ENCODE data around the gene DYNLT2. TPM values are rescaled to one million over a fixed set of nuclear protein-coding genes. Genes with fewer than 3 reads are reported as not detected.
"Not testable (repeated sequence)": the region's sequence is repeated elsewhere in the genome, so short reads cannot be mapped to it uniquely, and the experiment has no call there.

Gene DYNLT2
- total RNA-seq, 1 donor from 2014 or later, result 2.9 TPM

GRCh38 chr6:169785566-169785965, 34.2 kb upstream of the DYNLT2 start:
- ATAC-seq (no peak), DNase-seq (ENCODE audit: low spot score) (no peak)
- intact Hi-C loops (cut with DNase I), result no loop called here

DNA sequence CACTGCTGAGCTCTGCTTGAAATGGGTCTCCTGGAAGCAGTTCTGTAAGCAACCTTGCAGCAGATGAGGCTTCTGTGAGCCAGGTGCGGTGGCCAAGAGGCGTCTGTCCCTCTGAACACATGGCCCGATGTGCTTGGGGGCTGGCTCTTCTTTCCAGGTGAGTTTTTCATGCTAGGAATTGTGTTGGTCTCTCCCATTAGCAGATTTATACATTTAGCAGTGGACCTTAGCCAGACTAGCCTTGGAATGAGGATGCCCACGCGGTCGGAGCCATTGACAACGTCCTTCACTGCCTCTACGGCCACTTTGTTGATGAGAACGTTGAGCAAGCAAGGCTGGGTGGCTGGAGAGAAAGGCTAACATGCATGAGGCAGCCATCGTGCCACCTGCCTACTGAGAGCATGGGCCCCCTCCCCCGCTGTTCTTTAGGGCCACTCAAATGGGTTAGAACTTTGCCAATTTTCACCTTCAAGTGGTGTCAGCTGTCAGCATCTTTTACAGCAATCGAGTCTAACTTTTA, 33.5 kb upstream of the DYNLT2 start:
- intact Hi-C loops (cut with DNase I), result no loop called here
- ATAC-seq (no peak), DNase-seq (ENCODE audit: low spot score) (no peak)

DNA sequence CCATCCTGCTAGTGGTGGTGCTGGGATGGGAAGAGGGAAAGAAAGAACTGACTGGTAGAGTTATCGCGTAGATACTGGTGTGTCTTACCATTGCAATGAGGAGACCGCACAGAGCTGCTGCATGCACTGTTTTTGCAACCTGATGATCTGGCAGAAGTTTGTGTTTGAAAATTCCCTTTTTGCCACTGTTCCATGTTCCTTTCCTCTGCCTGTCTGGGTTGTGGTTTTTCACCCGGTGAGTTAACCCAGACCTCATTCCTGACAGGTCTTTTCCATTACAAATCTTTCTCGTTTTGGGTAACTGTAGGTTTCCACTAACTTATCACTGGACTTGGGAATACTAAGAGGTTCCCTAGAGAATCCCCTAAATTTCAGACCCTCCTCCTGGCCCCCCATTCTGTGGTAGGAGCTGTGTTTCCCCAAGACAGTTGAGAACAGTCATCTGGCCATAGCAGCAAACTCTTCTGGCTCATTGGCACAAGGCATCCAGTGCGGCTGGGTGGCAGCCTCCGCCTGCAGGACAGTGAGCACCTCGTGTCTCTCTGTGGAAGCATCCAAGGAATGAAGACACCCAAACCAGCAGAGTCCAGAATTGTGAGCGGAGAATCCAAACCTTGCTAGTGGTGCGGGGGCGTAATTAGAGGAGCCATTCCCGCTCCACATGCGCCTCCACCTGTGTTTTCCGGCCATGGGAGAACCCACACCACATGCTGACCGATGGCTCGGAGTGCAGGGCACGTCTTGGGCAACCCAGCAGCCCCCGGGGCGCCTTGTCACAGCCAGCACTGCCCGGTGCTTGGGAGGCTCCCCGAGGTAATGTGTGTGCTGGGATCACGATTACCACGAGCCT, 32.8 kb upstream of the DYNLT2 start:
- DNase-seq (ENCODE audit: low spot score) (no peak), ATAC-seq (no peak)
- intact Hi-C loops (cut with DNase I), result no loop called here

DNA sequence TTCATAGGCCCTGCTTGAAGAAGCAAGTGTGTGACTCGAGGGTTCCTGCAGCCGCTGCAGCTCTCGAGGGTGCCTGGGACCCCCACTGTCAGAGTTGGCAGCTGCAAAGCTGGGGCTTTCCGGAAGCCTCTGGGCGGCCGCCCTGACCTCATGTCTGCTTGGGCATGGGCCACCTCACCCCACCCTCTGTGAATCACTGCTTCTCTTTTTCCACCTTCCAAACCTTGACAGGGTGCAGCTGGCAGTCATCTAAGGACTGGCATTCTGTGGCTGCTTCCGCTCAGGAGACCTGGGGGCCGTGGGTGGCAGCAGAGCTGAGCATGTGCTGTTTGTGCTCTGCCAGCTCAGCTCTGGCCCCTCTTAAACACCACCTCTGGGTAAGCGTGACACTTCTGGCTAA, 32.0 kb upstream of the DYNLT2 start:
- DNase-seq (ENCODE audit: low spot score) (no peak), ATAC-seq (no peak)
- intact Hi-C loops (cut with DNase I), result no loop called here

GRCh38 chr6:169782966-169783365, 31.6 kb upstream of the DYNLT2 start:
- intact Hi-C loops (cut with DNase I), result no loop called here
- DNase-seq (ENCODE audit: low spot score), result no peak
- ATAC-seq, result no peak

- intact Hi-C loops (cut with DNase I), result no loop called here
- ATAC-seq (no peak), DNase-seq (ENCODE audit: low spot score) (no peak)
Observed at GRCh38 chr6:169780571-169781091, 29.3 kb upstream of the DYNLT2 start.

DNA sequence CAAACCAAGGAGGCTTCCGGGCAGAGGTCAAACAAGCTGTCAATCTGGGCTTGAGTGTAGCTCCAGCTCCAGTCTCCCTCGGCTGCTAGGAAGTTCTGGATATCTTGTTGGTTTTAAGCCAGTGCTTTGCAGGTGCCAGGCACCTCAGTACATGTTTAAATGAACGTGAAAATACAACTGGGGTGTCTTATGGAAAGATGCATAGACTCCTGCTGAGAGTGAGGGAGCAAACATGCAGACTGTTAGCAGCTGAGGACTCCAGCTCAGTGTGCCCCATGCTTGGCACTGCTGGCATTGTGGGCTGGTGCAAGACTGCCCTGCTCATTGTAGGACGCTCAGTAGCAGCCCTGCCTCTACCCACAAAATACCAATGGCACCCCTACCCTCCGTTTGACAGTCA, 28.5 kb upstream of the DYNLT2 start:
- DNase-seq (ENCODE audit: low spot score) (no peak), ATAC-seq (no peak)
- intact Hi-C loops (cut with DNase I), result no loop called here

DNA sequence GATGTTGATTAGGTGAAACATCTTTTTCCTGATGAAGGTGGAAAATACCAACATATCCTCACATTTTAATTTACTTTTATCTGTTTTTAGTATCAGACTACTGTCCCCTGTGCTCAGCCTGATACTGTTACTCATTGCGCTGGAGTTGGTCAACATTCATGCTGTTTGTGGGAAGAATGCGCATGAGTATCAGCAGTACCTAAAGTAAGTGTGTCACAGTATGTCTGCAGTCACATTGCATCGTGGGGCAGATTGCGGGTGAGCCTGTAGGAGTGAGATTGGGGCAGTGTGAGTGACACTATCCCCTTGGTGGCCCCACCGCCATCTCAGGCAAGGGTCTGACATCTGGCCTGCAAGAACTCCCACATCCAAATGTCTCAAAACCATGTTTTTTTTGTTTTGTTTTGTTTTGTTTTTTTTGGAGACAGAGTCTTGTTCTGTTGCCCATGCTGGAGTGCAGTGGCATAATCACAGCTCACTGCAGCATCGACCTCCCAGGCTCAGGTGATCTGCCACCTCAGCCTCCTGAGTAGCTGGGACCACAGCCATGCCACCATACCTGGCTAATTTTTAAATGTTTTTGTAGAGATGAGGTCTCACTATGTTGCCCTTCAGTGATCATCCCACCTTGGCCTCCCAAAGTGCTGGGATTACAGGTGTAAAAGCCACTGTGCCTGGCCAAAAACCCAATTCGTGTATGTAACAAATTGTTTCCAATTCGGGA, 27.9 kb upstream of the DYNLT2 start:
- no peak for ATAC-seq
- intact Hi-C loops (cut with DNase I), result no loop called here
- no peak for DNase-seq (ENCODE audit: low spot score)

DNA sequence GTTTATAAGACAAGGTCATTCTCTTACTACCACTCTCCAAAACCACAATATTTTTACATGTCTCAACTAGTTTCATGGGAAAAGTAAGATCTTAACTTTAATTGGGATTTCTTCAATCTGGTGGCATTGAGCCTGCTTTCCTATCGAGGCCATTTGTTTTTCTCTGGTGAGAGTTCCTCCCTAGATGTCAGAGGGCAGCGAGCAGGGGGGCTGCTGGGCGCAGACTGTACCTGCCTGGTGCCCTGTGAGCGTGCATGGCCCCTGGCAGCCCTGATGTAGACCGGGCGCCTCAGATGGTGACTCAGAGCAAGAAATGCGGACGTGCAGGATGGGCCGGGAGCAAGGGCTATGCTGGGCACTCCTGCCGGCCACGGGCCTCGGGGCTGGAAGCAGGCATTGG, 27.3 kb upstream of the DYNLT2 start:
- no peak for ATAC-seq
- intact Hi-C loops (cut with DNase I), result no loop called here
- no peak for DNase-seq (ENCODE audit: low spot score)

DNA sequence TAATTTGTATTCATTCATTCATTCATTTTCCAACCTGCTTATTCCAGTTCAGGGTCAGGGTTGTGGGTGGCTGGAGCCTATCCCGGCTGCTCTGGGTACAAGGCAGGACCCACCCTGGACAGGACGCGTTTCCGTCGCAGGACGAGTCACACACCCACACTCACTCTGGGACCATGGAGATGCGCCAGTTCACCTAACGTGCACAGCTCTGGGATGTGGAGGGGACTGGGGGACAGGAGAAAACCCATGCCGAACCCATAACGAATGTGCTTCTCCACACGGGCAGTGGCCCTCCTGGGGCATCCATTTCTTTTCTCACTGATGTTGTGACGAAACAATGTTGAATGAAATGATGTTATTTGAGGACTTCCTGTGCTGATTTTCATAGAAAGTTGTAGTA, 26.5 kb upstream of the DYNLT2 start:
- intact Hi-C loops (cut with DNase I), result no loop called here

DNA sequence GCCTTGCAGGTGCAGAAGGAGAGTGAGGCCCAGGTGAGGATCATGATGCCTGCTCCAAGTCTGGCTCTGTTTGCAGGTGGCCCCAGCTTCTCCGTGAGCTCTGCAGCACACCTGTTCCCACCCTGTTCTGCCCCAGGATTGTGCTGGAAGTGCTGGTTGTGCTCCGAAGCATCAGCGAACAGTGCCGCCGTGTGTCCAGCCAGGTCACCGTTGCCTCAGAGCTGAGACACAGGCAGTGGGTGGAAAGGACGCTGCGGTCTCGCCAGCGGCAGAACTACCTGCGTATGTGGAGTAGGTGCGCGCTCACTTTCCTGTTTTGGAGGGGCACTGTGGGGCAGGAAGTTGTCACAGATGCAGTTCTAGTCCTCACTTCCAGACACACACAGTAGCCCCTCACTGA, 25.0 kb upstream of the DYNLT2 start:
- ATAC-seq, result no peak
- intact Hi-C loops (cut with DNase I), result no loop called here
- DNase-seq (ENCODE audit: low spot score), result no peak

More for the DNA sequence above, 26.5 kb upstream of the DYNLT2 start:
- ATAC-seq, result no peak
- no peak for DNase-seq (ENCODE audit: low spot score)

- DNase-seq (ENCODE audit: low spot score), result no peak
- no peak for ATAC-seq
- intact Hi-C loops (cut with DNase I), result no loop called here
Observed at GRCh38 chr6:169775321-169775720, 23.9 kb upstream of the DYNLT2 start.

DNA sequence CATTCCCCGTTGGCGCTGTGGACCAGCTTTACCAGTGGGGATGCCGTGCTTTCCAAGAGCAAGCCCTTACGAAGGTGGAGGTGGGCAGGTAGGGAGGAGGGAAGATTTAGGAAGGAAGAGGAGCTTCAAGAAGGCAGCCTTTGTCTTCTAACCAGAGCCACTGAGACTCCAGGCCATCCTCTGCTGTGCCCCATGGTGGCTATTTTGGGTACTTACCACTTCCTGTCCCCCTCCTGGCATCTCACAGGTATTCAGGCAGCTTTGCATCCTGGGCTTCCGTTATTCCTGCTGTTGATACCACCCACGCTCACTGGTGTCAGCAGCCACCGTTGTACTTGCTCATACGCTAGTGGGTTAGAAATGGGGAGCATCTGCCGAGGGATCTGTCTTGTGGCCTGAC, 23.0 kb upstream of the DYNLT2 start:
- ATAC-seq (no peak), DNase-seq (ENCODE audit: low spot score) (no peak)
- intact Hi-C loops (cut with DNase I), result no loop called here

DNA sequence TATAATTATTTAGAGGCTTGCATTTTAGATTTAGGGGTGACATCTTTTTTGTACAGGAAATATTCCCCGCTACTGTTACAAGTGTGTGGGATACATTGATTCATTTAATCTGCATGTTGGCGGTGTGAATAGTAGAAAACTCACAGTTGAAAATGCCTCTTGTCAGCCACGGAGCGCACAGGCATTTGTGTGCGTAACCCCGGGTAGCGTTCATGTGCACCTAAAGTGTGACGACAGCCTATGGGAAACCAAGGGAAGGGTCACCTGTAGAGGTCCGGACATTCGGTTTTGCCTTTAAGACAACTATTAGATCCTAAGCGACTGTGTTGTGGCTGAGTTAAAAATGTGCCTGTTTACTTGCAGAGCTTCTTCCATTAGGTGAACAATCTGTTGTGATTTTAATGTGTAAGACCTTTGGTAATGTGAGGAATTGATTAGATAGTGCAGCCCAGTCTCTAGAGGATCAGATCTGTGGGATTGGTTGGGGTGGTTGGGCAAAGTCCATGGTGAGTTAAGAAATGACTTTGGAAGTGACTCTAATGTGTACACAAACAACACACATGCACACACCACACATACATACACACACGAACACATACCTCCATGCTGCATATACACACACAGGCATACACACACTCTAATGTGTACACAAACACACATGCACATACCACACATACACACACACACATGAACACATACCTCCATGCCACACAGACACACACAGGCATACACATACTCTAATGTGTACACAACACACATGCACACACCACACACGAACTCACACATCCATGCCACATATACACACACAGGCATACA, 15.8 kb upstream of the DYNLT2 start:
- DNase-seq (ENCODE audit: low spot score) (no peak), ATAC-seq (no peak)
- intact Hi-C loops (cut with DNase I), result no loop called here

- ATAC-seq (no peak), DNase-seq (ENCODE audit: low spot score) (no peak)
- intact Hi-C loops (cut with DNase I), result no loop called here
Observed at GRCh38 chr6:169766232-169766631, 14.9 kb upstream of the DYNLT2 start.

- DNase-seq (ENCODE audit: low spot score); ATAC-seq; intact Hi-C loops (cut with DNase I): not testable (repeated sequence)
Observed at GRCh38 chr6:169765789-169766188, 14.4 kb upstream of the DYNLT2 start.

DNA sequence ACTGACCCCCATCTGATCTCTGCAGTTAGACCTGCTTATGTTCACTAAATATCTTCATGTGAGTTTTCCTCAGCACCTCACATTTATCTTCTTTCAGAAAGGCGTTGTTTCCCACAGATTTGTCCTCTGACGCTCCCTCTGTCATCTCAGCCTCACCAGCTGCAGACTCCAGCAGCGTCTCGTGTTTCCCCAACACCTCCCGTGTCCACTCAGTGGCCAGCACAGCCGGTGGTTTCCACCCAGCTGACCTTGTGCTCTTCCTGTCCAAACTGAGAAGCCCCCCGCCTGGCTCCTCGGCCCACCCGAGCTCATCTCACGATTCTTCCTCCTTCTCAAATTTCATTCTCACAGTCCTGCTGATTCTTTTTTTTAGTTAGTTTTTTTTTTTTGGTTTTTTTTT, 12.5 kb upstream of the DYNLT2 start:
- DNase-seq (ENCODE audit: low spot score) (no peak), ATAC-seq (no peak)
- intact Hi-C loops (cut with DNase I), result no loop called here

GRCh38 chr6:169763308-169763707, 11.9 kb upstream of the DYNLT2 start:
- intact Hi-C loops (cut with DNase I), result no loop called here
- no peak for DNase-seq (ENCODE audit: low spot score)
- ATAC-seq, result no peak

- DNase-seq (ENCODE audit: low spot score) (no peak), ATAC-seq (no peak)
- intact Hi-C loops (cut with DNase I), result no loop called here
Observed at GRCh38 chr6:169755162-169755561, 3.8 kb upstream of the DYNLT2 start.
